ENCODE data around the gene JAKMIP1. TPM values are rescaled to one million over a fixed set of nuclear protein-coding genes. Genes with fewer than 3 reads are reported as not detected.

The JAKMIP1 gene
- total and polyA plus RNA-seq, 2 of the 13 experiments (the other 11 are each of a cell fraction or from before 2014, with no cell fraction given) = not detected

GRCh38 chr4:6192245-6192644 lies 8.1 kb downstream of the JAKMIP1 start:
- no peak overlapping the region for H3K27ac ChIP-seq (ENCODE audit: extremely low read length, insufficient read depth, low read length)
- intact Hi-C loops (cut with micrococcal nuclease; ENCODE audit: unreplicated experiment) (loop anchor here (10.0 kb wide), 1 partner anchor 197 kb away; no protein-coding TSS in a partner anchor), in situ Hi-C loops (cut with HindIII; ENCODE audit: extremely low pct_ligation_motif_present, low pct_unique_long_range_greater_than_20kb) (no loop called here)
- 0 out of 2 replicates have a peak, but pooled peaks cover 6% of the 10 kb centered on the region for H3K4me1 ChIP-seq (ENCODE audit: insufficient read depth, low read length)
- H2AFZ ChIP-seq (ENCODE audit: low read length) = no peak overlapping the region
- 30% methylated on average over 9 of the region's 9 CpGs for WGBS (ENCODE audit: low lambda C conversion rate)
- H3K9me3 ChIP-seq (ENCODE audit: low read length) = no peaks in the 10 kb centered on the region
- no TSS peak for BruUV-seq (replicated peaks)
- no peaks in the 10 kb centered on the region for H3K36me3 ChIP-seq (replicated peaks in 1 of 2; ENCODE audit: control insufficient read depth in 1 of 2, insufficient read depth in 2 of 2, low read length in 2 of 2)
- peak; percentile 86 for ATAC-seq
- no peak for FAIRE-seq
- TF ChIP-seq ZNF441 (CRISPR knock-in tag; IDR thresholded peaks at IDR 0.05; ENCODE audit: borderline replicate concordance) = no peak
- TF ChIP-seq DMAP1 (CRISPR knock-in tag; IDR thresholded peaks at IDR 0.05) = no peak
- no peak for TF ChIP-seq AGO1 (IDR thresholded peaks at IDR 0.05; ENCODE audit: low read depth, low read length, poor library complexity, severe bottlenecking)
- TF ChIP-seq SSRP1 (CRISPR knock-in tag; IDR thresholded peaks at IDR 0.05) = no peak
- no peak for TF ChIP-seq MYC (CRISPR knock-in tag; IDR thresholded peaks at IDR 0.05; ENCODE audit: borderline replicate concordance)
- 0 out of 2 replicates have a peak, but pooled peaks have one; percentile 32 for TF ChIP-seq FOSL1 (CRISPR knock-in tag; IDR thresholded peaks at IDR 0.05; ENCODE audit: borderline replicate concordance)
- no peak for TF ChIP-seq ZNF251 (CRISPR knock-in tag; IDR thresholded peaks at IDR 0.05)
- TF ChIP-seq, protein P1, sequence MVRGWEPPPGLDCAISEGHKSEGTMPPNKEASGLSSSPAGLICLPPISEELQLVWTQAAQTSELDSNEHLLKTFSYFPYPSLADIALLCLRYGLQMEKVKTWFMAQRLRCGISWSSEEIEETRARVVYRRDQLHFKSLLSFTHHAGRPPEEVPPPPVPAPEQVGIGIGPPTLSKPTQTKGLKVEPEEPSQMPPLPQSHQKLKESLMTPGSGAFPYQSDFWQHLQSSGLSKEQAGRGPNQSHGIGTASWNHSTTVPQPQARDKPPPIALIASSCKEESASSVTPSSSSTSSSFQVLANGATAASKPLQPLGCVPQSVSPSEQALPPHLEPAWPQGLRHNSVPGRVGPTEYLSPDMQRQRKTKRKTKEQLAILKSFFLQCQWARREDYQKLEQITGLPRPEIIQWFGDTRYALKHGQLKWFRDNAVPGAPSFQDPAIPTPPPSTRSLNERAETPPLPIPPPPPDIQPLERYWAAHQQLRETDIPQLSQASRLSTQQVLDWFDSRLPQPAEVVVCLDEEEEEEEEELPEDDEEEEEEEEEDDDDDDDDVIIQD (CRISPR knock-in tag; IDR thresholded peaks at IDR 0.05; ENCODE audit: low read depth) = no peak
- TF ChIP-seq, protein P2, sequence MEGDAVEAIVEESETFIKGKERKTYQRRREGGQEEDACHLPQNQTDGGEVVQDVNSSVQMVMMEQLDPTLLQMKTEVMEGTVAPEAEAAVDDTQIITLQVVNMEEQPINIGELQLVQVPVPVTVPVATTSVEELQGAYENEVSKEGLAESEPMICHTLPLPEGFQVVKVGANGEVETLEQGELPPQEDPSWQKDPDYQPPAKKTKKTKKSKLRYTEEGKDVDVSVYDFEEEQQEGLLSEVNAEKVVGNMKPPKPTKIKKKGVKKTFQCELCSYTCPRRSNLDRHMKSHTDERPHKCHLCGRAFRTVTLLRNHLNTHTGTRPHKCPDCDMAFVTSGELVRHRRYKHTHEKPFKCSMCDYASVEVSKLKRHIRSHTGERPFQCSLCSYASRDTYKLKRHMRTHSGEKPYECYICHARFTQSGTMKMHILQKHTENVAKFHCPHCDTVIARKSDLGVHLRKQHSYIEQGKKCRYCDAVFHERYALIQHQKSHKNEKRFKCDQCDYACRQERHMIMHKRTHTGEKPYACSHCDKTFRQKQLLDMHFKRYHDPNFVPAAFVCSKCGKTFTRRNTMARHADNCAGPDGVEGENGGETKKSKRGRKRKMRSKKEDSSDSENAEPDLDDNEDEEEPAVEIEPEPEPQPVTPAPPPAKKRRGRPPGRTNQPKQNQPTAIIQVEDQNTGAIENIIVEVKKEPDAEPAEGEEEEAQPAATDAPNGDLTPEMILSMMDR (CRISPR knock-in tag; IDR thresholded peaks at IDR 0.05) = peak; percentile 24; the same call in 1 of the 2 replicates
- TF ChIP-seq, protein P3, sequence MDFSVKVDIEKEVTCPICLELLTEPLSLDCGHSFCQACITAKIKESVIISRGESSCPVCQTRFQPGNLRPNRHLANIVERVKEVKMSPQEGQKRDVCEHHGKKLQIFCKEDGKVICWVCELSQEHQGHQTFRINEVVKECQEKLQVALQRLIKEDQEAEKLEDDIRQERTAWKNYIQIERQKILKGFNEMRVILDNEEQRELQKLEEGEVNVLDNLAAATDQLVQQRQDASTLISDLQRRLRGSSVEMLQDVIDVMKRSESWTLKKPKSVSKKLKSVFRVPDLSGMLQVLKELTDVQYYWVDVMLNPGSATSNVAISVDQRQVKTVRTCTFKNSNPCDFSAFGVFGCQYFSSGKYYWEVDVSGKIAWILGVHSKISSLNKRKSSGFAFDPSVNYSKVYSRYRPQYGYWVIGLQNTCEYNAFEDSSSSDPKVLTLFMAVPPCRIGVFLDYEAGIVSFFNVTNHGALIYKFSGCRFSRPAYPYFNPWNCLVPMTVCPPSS (IDR thresholded peaks at IDR 0.05) = no peak
- peak; percentile 92 for TF ChIP-seq FOSL2 (CRISPR knock-in tag; IDR thresholded peaks at IDR 0.05)
- TF ChIP-seq ELF1 (CRISPR knock-in tag; IDR thresholded peaks at IDR 0.05) = no peak
- no peak for TF ChIP-seq ZNF253 (CRISPR knock-in tag; IDR thresholded peaks at IDR 0.05; ENCODE audit: borderline replicate concordance)
- no peak for TF ChIP-seq HNRNPK (IDR thresholded peaks at IDR 0.05; ENCODE audit: low read depth, low read length, poor library complexity, severe bottlenecking)
- TF ChIP-seq SIN3A (IDR thresholded peaks at IDR 0.05; ENCODE audit: borderline replicate concordance, low read depth, low read length) = no peak
- peak; percentile 32; the same call in 1 of the 2 replicates for TF ChIP-seq RAD21 (CRISPR knock-in tag; IDR thresholded peaks at IDR 0.05)
- TF ChIP-seq ZNF614 (CRISPR knock-in tag; IDR thresholded peaks at IDR 0.05; ENCODE audit: borderline replicate concordance) = no peak
- TF ChIP-seq ZFP36L2 (CRISPR knock-in tag; IDR thresholded peaks at IDR 0.05) = no peak
- TF ChIP-seq STAG1 (CRISPR knock-in tag; IDR thresholded peaks at IDR 0.05) = peak; percentile 39
- TF ChIP-seq NR3C1 (CRISPR knock-in tag; IDR thresholded peaks at IDR 0.05) = no peak
- TF ChIP-seq, protein P4, sequence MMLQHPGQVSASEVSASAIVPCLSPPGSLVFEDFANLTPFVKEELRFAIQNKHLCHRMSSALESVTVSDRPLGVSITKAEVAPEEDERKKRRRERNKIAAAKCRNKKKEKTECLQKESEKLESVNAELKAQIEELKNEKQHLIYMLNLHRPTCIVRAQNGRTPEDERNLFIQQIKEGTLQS (CRISPR knock-in tag; IDR thresholded peaks at IDR 0.05) = 0 out of 2 replicates have a peak, but pooled peaks have one; percentile 33
- peaks cover 2 to 38% of the 10 kb centered on the region in 2 experiments for H3K27me3 ChIP-seq (ENCODE audit: control insufficient read depth in 1 of 2, insufficient read depth in 2 of 2, low read length in 2 of 2)
- H3K79me2 ChIP-seq (ENCODE audit: insufficient read depth, low read length) = no peaks in the 10 kb centered on the region
- no peak overlapping the region for H3K4me2 ChIP-seq (ENCODE audit: low read depth, low read length)
- H4K20me1 ChIP-seq (ENCODE audit: insufficient read depth, low read length) = no peaks in the 10 kb centered on the region
- no peak overlapping the region for H3K9ac ChIP-seq (ENCODE audit: insufficient read depth, low read depth, low read length)
- ChIA-PET CTCF (ENCODE audit: low intra/inter-chr PET ratio, low total read pairs) (interaction anchor here (1.0 kb wide), 1 partner anchor 194 kb away, joined by 3 read pairs; no protein-coding TSS in a partner anchor), POLR2A (no interaction called here)
- no peak overlapping the region for H3K4me3 ChIP-seq (replicated peaks in 1 of 3; ENCODE audit: insufficient read depth in 1 of 3, low read depth in 2 of 3, low read length in 3 of 3)
- DNase-seq (ENCODE audit: low spot score) = peak; percentile 39
